ENCODE data around the gene SYNCRIP. TPM values are rescaled to one million over a fixed set of nuclear protein-coding genes. Genes with fewer than 3 reads are reported as not detected.
"Not testable (repeated sequence)": the region's sequence is repeated elsewhere in the genome, so short reads cannot be mapped to it uniquely, and the experiment has no call there.

SYNCRIP gene
- total and polyA plus RNA-seq, 2 experiments from 2014 or later = 62.1 to 78.1 TPM

DNA sequence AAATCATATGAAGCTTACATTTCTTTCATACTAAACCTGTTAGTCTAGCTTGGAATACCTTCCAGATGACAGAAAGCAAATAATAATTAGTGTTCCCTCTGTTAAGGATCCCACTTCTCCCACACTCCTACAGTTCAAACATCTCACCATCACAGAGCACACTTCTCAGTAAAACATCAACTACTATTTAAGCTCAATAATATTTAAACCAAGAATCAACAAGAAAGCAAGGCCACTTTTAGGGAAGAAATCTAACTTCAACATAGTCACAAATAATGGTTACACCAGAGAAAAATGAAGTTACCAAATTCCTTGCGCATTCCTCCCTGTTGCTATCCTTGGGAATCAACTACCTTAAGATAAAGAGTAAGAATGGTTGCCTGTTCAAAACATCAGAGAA lies 50.7 kb downstream of the SYNCRIP start:
- no peaks in the 10 kb centered on the region for H3K27me3 ChIP-seq
- H2AFZ ChIP-seq = no peak overlapping the region
- H3K79me2 ChIP-seq = peaks cover 57% of the 10 kb centered on the region
- no peaks in the 10 kb centered on the region for H3K9me3 ChIP-seq (ENCODE audit: low read depth)
- TF ChIP-seq, protein P1, sequence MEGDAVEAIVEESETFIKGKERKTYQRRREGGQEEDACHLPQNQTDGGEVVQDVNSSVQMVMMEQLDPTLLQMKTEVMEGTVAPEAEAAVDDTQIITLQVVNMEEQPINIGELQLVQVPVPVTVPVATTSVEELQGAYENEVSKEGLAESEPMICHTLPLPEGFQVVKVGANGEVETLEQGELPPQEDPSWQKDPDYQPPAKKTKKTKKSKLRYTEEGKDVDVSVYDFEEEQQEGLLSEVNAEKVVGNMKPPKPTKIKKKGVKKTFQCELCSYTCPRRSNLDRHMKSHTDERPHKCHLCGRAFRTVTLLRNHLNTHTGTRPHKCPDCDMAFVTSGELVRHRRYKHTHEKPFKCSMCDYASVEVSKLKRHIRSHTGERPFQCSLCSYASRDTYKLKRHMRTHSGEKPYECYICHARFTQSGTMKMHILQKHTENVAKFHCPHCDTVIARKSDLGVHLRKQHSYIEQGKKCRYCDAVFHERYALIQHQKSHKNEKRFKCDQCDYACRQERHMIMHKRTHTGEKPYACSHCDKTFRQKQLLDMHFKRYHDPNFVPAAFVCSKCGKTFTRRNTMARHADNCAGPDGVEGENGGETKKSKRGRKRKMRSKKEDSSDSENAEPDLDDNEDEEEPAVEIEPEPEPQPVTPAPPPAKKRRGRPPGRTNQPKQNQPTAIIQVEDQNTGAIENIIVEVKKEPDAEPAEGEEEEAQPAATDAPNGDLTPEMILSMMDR (IDR thresholded peaks at IDR 0.05; ENCODE audit: poor library complexity) = no peak
- TF ChIP-seq EZH2phosphoT487 (IDR thresholded peaks at IDR 0.05; ENCODE audit: low read depth, severe bottlenecking, unreplicated experiment) = no peak
- no peak for TF ChIP-seq EZH2 (IDR thresholded peaks at IDR 0.05; ENCODE audit: borderline replicate concordance)
- H4K20me1 ChIP-seq (ENCODE audit: insufficient read depth, poor library complexity, severe bottlenecking) = peaks cover 10% of the 10 kb centered on the region
- H3K4me3 ChIP-seq = peak overlapping the region; percentile 60
- H3K36me3 ChIP-seq (replicated peaks; ENCODE audit: insufficient read depth, low read depth) = no peaks in the 10 kb centered on the region
- H3K4me2 ChIP-seq = peak overlapping the region; percentile 86
- WGBS (ENCODE audit: low lambda C conversion rate, missing lambda C conversion rate) = 64% methylated on average over 1 of the region's 1 CpG
- peaks cover 14% of the 10 kb centered on the region for H3K4me1 ChIP-seq (ENCODE audit: insufficient read depth)
- H3K9me2 ChIP-seq (replicated peaks; ENCODE audit: insufficient read depth) = no peaks in the 10 kb centered on the region
- peak overlapping the region; percentile 93 for H3K27ac ChIP-seq
- no peak for DNase-seq (ENCODE audit: low spot score)

DNA sequence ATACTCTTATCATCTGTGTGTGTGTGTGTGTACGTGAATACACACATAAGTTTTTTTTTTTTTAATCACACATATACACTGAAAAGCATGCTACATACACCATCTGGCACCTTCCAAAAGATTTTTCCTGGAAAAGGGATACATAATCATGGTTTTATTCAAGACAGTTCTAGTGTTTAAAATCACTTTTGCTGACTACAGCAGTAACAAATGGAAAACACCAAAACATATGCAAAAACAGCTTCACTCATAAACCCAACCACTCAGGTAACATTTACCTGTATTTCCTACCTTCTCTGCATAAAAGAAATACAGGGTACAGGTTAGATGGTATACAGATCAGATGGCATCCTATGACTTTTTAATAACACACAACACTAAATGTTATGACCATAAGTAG lies 51.5 kb downstream of the SYNCRIP start:
- H3K4me3 ChIP-seq = no peak overlapping the region
- H4K20me1 ChIP-seq (ENCODE audit: insufficient read depth, poor library complexity, severe bottlenecking) = peaks cover 10% of the 10 kb centered on the region
- no peaks in the 10 kb centered on the region for H3K9me2 ChIP-seq (replicated peaks; ENCODE audit: insufficient read depth)
- H2AFZ ChIP-seq = no peak overlapping the region
- H3K9me3 ChIP-seq (ENCODE audit: low read depth) = no peaks in the 10 kb centered on the region
- DNase-seq (ENCODE audit: low spot score) = no peak
- TF ChIP-seq, protein P1 (IDR thresholded peaks at IDR 0.05; ENCODE audit: poor library complexity) = no peak
- TF ChIP-seq EZH2 (IDR thresholded peaks at IDR 0.05; ENCODE audit: borderline replicate concordance) (no peak), EZH2phosphoT487 (IDR thresholded peaks at IDR 0.05; ENCODE audit: low read depth, severe bottlenecking, unreplicated experiment) (no peak)
- no peaks in the 10 kb centered on the region for H3K36me3 ChIP-seq (replicated peaks; ENCODE audit: insufficient read depth, low read depth)
- no peaks in the 10 kb centered on the region for H3K27me3 ChIP-seq
- peak overlapping the region; percentile 86 for H3K4me2 ChIP-seq
- peaks cover 14% of the 10 kb centered on the region for H3K4me1 ChIP-seq (ENCODE audit: insufficient read depth)
- no peak overlapping the region for H3K27ac ChIP-seq
- peaks cover 65% of the 10 kb centered on the region for H3K79me2 ChIP-seq
- WGBS (ENCODE audit: low lambda C conversion rate, missing lambda C conversion rate) = 96% methylated on average over 1 of the region's 1 CpG

DNA sequence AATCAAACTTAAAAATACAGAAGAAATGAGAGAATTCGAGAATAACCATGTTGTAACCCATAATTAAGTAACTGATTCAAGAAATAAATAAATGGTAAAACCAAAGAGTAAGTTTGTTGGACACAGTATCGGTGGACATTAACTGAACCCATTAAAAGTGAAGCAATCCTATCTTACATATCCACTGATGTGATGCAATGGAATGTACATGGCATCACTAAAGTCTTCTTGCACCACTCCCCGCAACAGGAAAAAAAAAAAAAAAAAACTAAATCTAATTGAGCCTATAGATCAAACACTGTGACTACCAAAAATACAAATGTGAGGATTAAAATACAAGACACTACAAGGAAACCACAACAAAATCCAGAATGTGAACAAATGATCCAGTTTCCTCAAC lies 56.9 kb downstream of the SYNCRIP start:
- peaks cover 2% of the 10 kb centered on the region for H4K20me1 ChIP-seq (ENCODE audit: insufficient read depth, poor library complexity, severe bottlenecking)
- no peak overlapping the region for H3K27ac ChIP-seq
- H3K4me3 ChIP-seq = no peak overlapping the region
- no peaks in the 10 kb centered on the region for H3K27me3 ChIP-seq
- 98% methylated on average over 3 of the region's 3 CpGs for WGBS (ENCODE audit: low lambda C conversion rate, missing lambda C conversion rate)
- TF ChIP-seq, protein P1 (IDR thresholded peaks at IDR 0.05; ENCODE audit: poor library complexity) = no peak
- TF ChIP-seq EZH2 (IDR thresholded peaks at IDR 0.05; ENCODE audit: borderline replicate concordance) (no peak), EZH2phosphoT487 (IDR thresholded peaks at IDR 0.05; ENCODE audit: low read depth, severe bottlenecking, unreplicated experiment) (no peak)
- H3K36me3 ChIP-seq (replicated peaks; ENCODE audit: insufficient read depth, low read depth) = no peaks in the 10 kb centered on the region
- peaks cover 100% of the 10 kb centered on the region for H3K79me2 ChIP-seq
- DNase-seq (ENCODE audit: low spot score) = no peak
- no peak overlapping the region for H3K4me2 ChIP-seq
- H3K9me3 ChIP-seq (ENCODE audit: low read depth) = peaks cover 8% of the 10 kb centered on the region
- H2AFZ ChIP-seq = no peak overlapping the region
- no peaks in the 10 kb centered on the region for H3K9me2 ChIP-seq (replicated peaks; ENCODE audit: insufficient read depth)
- H3K4me1 ChIP-seq (ENCODE audit: insufficient read depth) = peaks cover 1% of the 10 kb centered on the region

DNA sequence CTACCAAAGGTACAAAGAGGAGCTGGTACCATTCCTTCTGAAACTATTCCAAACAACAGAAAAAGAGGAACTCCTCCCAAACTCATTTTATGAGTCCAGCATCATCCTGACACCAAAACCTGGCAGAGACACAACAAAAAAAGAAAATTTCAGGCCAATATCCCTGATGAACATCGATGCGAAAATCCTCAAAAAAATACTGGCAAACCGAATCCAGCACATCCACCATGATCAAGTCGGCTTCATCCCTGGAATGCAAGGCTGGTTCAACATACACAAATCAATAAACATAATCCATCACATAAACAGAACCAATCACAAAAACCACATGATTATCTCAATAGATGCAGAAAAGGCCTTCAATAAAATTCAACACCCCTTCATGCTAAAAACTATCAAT lies 59.9 kb downstream of the SYNCRIP start:
- H3K9me3 ChIP-seq (ENCODE audit: low read depth); H3K4me2 ChIP-seq; H3K4me3 ChIP-seq; DNase-seq (ENCODE audit: low spot score); H3K27me3 ChIP-seq; H4K20me1 ChIP-seq (ENCODE audit: insufficient read depth, poor library complexity, severe bottlenecking); H3K9me2 ChIP-seq (replicated peaks; ENCODE audit: insufficient read depth); H3K27ac ChIP-seq; H2AFZ ChIP-seq; H3K36me3 ChIP-seq (replicated peaks; ENCODE audit: insufficient read depth, low read depth): not testable (repeated sequence)
- 98% methylated on average over 4 of the region's 4 CpGs for WGBS (ENCODE audit: low lambda C conversion rate, missing lambda C conversion rate)
- H3K79me2 ChIP-seq = peaks cover 94% of the 10 kb centered on the region
- H3K4me1 ChIP-seq (ENCODE audit: insufficient read depth) = peaks cover 11% of the 10 kb centered on the region
